ENCODE data around the gene SORCS2.
"Not testable (repeated sequence)": the region's sequence is repeated elsewhere in the genome, so short reads cannot be mapped to it uniquely, and the experiment has no call there.

SORCS2 gene

DNA sequence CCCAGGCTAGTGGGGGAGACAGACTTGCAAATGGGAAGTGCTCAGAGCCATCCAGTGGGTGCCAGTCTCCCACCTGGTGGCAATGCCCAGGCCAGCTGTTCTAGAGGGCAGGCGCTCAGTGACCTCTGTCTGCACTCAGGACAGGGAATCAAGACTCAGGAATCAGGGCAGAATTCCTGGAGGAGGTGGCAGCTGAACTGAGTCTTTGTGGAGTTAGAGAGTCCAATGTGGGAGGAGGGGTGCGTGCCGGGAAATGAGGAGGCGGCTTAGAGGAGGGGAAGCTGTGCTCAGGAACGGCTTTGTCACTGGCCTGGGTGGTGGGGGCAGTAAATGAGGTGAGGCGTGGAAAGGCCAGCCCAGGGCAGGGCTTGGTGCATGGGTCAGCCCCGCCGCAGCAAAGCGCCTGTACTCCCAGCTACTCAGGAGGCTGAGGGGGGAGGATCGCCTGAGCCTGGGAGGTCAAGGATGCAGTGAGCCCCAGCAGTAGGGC, 31.3 kb upstream of the SORCS2 start:
- DNase-seq: no peak

DNA sequence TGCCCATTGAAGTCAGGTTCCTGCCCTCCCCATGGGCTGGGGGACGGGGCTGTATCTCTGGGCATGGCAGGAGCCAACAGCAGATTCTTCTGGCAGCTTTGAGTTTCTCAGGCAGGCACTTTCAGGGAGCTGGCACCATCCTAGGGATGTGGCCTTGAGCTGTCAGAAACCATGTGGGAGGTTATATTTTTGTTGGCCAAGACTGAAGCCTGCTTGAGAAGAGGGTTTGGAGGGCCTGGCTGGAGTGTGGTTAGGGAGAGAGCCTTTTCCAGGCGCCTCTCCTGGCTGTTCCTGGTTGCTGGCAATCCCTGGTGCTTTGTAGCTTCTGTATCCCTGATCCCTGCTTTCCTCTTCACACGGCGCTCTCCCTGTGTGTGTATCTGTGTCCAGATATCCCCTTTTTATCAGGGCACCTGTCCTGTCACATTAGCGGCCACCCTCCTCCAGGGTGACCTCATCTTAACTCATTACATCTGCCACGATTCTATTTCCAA, 30.6 kb upstream of the SORCS2 start:
- DNase-seq: no peak

DNA sequence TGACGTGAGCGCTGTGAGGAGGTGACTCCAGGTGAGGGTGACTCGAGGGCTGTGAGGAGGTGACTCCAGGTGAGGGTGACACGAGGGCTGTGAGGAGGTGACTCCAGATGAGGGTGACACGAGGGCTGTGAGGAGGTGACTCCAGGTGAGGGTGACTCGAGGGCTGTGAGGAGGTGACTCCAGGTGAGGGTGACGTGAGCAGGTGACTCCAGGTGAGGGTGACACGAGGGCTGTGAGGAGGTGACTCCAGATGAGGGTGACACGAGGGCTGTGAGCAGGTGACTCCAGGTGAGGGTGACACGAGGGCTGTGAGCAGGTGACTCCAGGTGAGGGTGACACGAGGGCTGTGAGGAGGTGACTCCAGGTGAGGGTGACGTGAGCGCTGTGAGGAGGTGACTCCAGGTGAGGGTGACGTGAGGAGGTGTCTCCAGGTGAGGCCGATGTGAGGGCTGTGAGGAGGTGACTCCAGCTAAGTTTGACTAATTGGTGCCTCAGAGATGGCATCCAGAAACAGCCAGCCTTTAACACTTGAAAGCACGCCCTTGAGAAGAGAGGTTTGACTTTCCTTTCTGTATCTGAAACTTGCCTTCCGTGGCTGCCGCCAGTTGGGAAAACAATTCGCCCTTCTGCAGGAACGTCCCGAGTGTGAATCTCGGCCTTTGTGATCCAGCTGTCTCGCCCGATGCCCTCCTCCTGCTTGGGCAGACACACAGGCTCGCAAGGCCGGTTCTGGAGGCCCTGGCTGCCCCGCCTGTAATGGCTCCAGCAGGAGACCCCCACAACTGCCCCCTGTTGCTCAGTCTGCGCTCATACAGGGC, 27.1 kb upstream of the SORCS2 start:
- DNase-seq: not testable (repeated sequence)

DNA sequence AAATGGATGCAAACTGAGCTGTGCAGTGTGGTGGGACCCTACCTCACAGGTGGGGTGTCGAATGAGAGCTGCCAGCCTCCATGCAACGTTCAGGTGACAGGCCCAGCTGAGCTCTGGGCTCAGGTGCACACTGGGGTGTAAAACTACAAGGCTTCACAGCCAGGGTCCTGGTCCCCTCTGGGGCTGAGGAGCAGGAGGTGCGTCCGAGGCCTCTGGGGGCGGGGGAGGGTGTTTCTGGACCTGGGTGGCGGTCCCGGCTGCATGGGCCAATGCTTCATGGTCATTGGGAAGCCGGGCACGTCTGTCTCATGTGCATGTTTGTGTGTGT, 26.5 kb upstream of the SORCS2 start:
- DNase-seq: no peak

DNA sequence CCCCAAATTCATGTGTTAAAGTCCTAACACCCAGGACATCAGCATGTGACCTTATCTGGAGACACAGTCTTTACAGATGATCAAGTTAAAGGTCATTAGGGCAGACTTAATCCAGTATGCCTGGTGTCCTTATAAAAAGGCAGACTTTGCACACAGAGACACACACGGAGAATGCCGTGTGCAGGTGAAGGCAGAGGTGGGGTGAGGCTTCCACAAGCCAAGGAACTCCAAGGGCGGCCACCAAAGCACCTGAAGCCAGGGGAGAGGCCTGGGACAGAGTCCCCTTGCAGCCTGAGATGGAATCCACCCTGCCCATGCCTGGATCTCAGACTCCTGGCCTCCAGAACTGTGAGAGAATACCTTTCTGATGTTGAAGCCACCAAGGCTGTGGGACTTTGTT, 26.1 kb upstream of the SORCS2 start:
- no peak for DNase-seq

DNA sequence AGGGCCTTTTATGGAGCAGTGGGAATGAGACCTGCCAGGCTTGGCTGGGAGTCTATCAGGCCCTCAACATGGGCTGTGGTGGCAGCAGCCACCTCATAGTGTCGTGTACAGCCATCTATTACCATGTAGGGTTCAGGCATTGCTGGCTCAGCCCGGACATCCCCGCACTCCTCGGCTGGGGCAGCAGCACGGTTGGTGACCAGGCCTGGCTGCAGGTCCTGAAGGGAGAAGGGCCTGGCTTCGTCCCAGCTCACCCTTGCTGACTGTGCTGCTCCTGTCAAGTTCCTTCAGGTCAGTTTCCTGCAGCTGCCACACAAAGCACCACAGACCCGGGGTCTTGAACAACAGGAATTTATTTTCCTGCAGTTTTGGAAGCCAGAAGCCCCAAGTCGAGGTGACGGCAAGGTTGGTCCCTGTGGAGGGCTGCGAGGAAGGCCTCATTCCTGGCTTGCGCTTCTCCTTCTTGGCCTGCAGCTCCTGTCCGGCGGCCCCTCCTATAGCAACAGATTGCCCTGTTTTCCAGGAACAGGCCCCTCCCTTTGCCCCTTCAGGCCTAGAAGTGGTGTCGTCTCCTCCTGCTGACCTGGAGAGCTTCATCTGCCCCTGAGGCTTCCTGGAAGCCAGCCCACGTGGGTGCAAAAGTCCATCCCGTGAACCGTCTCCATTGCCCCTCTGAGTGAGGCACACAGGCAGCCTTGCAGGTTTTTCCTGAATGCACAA, 25.2 kb upstream of the SORCS2 start:
- no peak for DNase-seq

DNA sequence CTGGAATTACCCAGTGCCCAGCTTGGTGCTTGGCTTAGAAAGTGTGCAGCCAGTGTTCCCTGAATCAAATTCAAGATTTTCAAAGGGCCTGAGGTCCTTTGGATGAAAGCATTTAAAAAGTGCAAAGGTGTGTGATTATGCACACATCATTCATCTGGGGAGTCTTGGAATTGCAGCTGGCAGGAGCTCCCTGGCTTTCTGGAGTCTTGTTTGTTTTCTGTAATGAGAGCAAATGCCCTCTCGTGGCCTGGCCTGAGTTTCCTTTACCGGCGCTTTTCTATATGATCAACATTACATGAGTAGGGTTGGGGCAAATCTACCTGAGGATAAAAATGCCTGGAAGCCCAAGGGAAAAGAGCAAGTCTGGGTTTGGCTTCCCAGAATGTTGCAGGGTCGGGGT, 24.6 kb upstream of the SORCS2 start:
- no peak for DNase-seq

DNA sequence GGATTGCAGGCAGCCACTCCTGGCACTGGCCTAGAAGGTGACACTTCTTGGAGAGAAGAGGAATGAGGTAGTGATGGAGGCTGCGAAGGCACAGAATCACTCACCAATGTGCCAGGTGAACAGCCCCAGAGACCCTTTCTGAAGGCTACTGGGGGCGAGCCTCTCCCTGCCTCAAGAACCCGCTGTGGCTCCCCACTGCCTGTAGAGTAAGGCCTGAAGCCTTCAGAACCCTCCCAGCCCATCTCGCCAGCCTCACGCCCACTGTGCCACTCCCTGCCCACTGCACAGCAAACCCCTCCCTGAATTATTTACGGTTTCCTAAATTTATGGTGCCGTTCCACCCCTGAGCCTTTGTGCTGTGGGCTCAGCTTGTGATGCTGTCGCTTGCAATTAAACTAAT, 24.2 kb upstream of the SORCS2 start:
- DNase-seq: no peak

DNA sequence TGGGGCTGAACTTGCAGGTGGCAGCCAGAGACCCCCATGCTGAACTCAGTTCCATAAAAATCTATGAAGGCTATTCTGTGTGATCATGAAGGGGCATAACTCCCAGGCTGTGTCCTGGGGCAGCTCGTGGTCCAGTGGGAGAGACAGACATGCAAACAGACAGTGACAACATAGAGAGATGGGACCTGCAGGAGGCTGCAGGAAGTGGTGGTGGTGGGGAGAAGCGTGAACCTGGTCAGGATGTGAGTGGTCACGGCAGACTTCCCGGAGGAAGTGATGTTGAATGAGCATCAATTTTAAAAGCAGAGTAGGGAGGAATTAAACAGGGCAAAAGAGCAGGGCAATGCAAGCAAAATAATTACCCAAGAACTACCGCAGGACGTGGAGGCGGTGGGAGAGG, 23.2 kb upstream of the SORCS2 start:
- no peak for DNase-seq

DNA sequence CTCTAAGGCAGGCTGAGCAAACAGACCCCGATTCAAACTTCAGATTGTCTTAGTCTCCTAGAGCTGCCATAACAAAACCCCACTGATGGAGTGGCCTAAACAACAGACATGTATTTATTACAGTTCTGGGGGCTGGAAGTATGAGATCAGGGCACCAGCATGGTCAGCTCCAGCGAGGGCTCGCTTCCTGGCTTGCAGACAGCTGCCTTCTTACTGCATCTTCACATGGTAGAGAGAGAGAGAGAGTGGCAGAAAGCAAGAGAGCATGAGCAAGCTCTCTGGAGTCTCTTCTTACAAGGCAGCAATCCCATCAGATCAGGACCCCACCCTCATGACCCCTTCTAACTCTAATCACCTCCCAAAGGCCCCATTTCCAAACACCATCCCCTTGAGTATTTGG, 22.3 kb upstream of the SORCS2 start:
- DNase-seq: no peak

DNA sequence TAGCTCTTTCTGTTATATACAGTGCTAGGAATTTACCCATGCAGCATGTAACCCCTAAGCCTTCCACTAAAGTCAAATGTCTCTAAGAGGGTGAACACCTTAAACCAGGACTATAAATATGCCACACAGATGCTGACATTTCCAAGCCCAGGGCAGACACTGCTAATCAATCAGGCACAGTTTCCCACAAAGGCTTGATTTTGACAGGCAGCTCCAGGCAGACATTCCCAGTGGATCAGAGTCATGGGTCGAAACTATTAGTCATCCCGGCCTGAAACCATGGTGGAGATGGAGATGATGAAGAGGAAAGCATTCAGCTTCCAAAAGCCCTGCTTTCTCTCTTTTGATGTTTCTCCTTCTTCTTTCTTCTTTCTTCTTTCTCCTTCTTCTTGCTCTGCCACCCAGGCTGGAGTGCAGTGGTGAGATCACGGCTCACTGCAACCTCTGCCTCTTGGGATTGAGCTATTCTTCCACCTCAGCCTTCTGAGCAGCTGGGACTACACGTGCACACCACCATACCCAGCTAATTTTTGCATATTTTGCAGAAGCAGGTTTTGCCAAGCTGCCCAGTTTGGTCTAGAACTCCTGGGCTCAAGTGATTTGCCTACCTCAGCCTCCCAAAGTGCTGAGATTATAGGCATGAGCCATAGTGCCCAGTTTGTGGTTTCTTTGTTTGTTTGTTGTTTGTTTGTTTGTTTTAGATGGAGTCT, 21.0 kb upstream of the SORCS2 start:
- no peak for DNase-seq

DNA sequence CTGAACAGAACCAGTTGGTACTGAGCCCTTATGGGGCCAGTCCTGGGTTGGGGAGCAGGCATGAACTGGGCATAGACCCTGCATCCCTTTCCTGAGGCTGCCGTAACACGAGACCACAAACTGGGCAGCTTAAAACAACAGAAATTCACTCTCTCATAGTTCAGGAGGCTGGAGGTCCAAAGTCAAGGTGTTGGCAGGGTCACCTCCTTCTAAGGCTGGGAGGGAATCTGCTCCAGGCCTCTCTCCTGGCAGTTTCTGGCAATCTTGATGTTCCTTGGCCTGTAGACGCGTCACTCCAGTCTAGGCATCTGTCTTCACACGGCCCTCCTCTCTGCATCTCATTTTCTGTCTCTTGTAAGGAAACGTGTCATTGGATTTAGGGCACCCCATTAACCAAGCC, 19.8 kb upstream of the SORCS2 start:
- no peak for DNase-seq

DNA sequence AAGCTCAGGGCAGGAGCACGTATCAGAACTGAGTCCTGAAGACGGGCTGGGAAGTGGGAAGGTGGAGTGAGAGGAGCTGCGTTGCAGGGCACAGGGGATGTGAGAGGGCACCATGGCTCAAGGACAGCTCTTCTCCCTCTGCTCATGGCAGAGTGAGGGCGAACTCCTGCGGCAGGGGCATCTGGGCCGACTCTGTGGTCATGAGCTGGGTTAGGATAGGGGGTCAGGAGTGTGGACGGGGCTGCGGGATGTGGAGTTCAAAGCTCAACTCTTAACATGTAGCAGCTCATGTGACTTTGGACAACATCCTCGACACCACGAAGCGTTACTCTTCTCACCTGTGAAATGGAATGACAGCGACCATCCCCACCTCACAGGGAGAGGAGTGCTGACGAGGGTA, 19.4 kb upstream of the SORCS2 start:
- no peak for DNase-seq

DNA sequence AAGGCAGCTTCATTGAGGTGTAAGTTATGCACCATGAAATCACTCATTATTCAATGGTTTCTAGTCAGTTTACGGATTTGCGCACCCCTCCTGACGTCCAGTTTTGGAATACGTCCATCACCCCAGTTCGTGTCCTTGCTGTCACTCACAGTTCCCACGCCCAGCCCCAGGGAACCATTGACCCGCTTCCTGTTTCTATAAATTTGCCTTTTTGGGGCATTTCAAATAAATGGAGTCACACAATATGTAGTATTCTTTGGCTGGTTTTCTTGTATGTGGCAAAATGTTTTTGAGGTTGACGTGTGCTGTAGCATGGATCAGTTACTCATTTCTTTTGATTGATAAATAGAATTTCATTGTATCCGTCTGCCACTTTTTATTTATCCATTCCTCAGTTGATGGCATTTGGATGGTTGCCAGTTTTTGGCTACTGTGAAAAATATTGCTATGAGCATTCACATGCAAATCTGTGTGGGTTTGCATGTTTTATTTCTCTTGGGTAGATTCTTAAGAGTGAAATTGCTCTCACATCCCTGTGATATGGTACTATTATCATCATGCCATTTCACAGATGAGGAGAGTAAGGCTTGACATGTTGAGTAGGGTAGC, 18.4 kb upstream of the SORCS2 start:
- no peak for DNase-seq

DNA sequence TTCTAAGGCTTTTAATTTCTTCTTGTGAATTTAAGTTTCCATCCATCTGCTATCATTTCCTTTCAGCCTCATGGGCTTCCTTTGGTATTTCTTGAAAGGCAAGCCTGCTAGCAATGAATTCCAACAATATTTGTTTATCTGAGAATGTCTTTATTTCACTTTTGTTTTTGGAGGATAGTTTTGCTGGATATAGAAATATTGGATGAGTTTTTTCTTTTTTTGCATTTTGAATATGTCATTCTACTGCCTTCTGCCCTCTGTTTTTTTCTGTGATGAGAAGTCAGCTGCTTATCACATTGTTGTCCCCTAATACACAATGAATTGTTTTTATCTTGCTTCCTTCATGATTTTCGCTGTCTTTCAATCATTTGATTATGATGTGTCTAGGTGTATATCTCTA, 13.2 kb upstream of the SORCS2 start:
- no peak for DNase-seq

DNA sequence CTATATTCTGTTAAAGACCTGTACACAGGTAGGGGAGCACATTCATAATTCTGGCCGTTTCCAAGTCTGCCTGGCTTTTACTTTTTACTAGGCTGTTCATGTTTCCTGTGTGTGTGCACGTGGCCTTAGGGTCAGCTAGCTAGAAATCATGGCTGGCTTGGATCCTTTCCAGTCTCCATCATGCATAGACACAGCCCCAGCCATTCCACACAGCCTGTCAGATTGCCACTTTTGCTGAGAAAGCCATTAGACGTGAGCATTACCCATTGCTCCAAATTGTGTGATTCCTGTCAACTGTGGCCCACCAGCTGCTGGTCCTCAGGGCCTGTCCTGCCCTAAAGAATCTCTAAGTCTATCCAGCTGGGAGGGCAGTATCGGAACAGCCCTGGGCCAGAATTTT, 11.4 kb upstream of the SORCS2 start:
- no peak for DNase-seq

DNA sequence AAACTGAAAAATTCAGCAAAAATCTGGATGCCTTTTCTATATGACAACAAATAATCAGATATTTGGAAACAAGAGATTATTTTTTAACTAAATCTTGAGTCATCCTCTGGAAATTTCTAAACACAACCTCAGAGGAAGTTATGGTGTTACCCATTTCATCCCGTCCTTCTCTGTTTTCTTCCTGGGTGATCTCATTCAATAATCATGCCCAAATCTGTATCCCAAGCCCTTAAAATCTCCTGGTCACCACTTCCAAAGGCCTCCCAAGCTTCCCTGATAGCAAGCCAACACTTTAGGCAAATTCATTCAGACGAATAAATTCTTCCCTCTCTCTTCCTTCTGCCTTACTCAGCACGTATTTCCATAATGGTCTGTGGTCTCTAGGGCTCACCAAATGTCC, 9.7 kb upstream of the SORCS2 start:
- no peak for DNase-seq

DNA sequence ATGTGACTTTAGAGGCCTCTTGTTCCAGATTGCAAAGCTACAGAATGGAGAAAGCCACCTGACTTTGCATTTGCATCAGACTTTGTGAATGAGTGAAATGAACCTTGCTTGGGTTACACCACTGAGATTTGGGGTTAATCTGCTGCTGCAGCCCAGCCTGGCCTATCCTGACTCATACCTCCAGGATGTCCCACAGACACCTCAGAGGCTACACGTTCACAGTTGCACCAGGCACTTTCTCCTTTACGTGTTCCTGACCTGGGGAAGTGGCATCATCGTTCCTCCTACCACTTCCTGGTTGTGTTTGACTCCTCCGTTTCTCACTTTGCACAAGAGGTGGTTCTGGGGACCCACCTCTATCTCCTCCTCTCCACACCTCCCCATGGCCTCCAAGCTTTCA, 9.2 kb upstream of the SORCS2 start:
- DNase-seq: no peak

DNA sequence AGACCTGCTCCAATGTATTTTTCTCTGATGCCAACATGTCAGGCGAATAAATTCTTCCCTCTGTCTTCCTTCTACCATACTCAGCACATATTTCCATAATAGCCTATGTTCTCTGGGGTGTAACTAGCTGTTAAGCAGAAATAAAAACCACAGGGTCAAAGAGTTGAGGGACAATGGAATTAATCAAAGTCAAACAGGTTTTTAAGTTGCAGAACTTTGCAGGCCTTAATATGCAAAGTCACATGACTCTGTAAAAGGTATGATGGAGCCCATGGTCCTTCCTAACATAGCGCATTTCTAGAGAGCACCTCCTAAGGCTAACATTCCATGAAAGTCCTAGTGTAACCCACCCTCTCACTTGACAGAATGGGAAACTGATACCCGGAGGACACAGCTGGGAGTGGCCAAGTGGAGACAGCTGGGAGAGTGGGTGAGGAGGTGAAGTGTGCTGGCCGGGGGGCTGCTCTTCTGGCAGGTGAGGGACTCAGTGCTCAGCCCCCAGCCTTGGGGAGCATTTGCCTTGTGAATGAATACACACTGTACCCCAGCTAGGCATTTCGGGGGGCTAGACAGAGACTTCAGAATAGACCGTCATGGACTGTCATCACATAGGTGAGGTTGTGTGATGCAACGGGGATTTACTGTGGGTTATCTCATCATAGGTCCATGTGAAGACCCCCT, 8.4 kb upstream of the SORCS2 start:
- DNase-seq: no peak

DNA sequence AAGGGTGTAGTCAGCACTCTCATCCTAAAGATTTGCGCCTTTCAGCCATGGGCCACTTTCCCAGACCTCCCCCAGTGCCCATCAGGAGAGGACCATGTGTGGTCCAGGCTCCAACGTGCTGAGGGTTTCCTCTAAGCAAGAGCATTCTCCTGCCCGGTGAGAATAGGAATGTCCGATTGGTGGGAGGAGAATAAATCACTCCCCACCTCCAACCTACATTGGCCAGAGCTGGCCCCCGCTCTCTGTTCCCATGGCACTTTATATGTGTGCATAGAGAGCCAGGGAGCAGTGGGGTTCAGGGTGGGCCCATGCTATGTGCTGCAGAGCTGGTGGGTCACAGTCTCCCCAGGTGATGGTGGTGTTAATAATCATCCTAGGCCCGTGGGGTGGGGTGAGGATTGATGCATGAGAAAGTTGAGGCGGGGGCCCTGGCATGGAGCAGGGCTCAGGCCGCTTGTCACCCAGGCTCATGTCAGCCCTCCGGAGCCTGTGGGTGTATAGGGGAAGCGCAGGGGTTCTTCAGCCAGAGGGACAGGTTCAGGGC, 6.8 kb upstream of the SORCS2 start:
- no peak for DNase-seq

DNA sequence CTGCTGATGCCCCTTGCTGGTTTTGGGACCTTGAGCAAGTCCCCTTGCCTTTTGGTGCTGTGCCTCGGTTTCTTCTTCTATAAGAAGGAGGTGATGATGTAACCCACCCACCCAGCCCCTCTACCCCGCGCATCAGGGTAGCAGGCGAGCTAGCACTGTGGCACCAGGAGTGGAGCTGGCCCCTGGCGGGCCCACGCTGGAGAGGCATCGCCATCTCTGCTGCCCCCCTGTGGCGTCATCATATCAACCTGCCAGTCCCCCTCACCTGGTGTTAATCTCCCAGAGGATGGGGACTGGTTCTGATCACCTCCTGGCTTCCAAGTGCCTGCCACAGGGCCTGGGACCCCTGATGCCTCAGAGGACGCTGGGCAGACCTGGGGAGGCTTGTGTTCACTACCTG, 6.3 kb upstream of the SORCS2 start:
- DNase-seq: no peak

DNA sequence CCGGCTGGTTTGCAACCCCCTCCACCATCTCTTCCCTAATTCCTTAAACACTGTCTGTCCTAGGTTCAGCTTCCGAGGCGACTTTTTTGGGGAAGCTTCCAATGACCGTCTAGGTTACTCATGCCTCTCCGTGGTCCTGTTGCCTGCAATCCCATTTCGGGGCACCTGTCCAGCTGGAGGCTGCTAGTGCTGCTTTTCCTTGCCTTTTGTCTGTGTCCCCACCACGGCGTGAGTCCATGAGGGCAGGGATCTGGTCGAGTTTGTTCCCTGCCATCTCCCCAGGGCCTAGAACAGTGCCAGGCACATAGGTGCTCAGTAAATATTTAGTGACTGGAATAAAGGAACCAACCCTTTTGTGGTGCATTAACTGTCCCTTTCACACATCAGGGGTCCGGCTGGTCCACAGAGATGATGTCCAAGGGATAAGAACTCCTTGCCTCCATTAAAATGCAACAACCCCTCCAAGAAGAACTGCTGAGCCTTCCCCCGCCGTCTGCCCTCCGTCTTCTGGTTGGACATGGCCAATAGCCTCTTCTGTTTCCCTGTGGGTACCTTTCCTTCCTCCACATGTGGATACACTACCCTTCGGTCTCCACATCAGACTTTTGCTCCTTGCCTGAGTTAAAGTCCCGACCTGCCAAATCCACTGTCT, 5.7 kb upstream of the SORCS2 start:
- no peak for DNase-seq
